ENCODE measurements around the gene DDX43. TPM values are rescaled to one million over a fixed set of nuclear protein-coding genes. Genes with fewer than 3 reads are reported as not detected.

Gene DDX43
- total and polyA plus RNA-seq, 10 of the 15 experiments (the other 5 are each of a cell fraction or from before 2014, with no cell fraction given) = 0.12 TPM; not detected in 9

- no peak for TF ChIP-seq ZNF687 (IDR thresholded peaks at IDR 0.05)
Measured at GRCh38 chr6:73349311-73349710, 45.3 kb upstream of the DDX43 start (continued).

GRCh38 chr6:73353636-73354593, 40.7 kb upstream of the DDX43 start, which contains the start of gene DPPA5:
Gene DPPA5 (minus strand): TSS chr6:73354276. CDS start chr6:73354225, 51 bp downstream.
- intact Hi-C loops (cut with micrococcal nuclease; ENCODE audit: unreplicated experiment) (no loop called here), in situ Hi-C loops (cut with MboI) (no loop called here)
- FAIRE-seq = no peak
- WGBS (ENCODE audit: insufficient coverage, insufficient replicate concordance, low lambda C conversion rate, missing lambda C conversion rate) = 78% methylated on average over 58 of the region's 59 CpGs
- Histone ChIP-seq H3K36me3 (ENCODE audit: control insufficient read depth in 2 of 2, insufficient read depth in 2 of 2, low read length in 1 of 2) (no peaks in the 10 kb centered on the region), H3K4me3 (no peak within 1 kb of the TSS), H3K9me3 (replicated peaks; ENCODE audit: control insufficient read depth, insufficient read depth, low read length) (no peaks in the 10 kb centered on the region), H3K4me2 (ENCODE audit: control insufficient read depth, insufficient read depth) (no peak within 1 kb of the TSS), H4K20me1 (ENCODE audit: control insufficient read depth, insufficient read depth) (no peaks in the 10 kb centered on the region), H3K9ac (ENCODE audit: control insufficient read depth, insufficient read depth, low read length) (no peak within 1 kb of the TSS), H3K27me3 (replicated peaks in 1 of 2; ENCODE audit: control insufficient read depth in 2 of 2, insufficient read depth in 2 of 2, low read length in 1 of 2) (no peaks in the 10 kb centered on the region; a peak in 1 of 4 replicates), H2AFZ (ENCODE audit: control insufficient read depth, low read depth, low read length) (no peak within 1 kb of the TSS), H3K79me2 (ENCODE audit: control insufficient read depth, insufficient read depth, low read length) (no peaks in the 10 kb centered on the region), H3K27ac (ENCODE audit: control insufficient read depth, insufficient read depth) (no peak within 1 kb of the TSS), H3K4me1 (ENCODE audit: control insufficient read depth, insufficient read depth, low read length) (no peaks in the 10 kb centered on the region)
- ChIA-PET POLR2A (no interaction called here), CTCF (no interaction called here), RAD21 (ENCODE audit: unreplicated experiment) (no interaction called here), SMC1A (ENCODE audit: uncharacterized antibody, unreplicated experiment) (no interaction called here)
- ATAC-seq = no peak
- DNase-seq (ENCODE audit: low read depth, low spot score) = no peak
- no TSS peak for BruUV-seq (replicated peaks)
- TF ChIP-seq NFXL1 (IDR thresholded peaks at IDR 0.05; ENCODE audit: borderline replicate concordance) (no peak), ZBTB11 (CRISPR knock-in tag; IDR thresholded peaks at IDR 0.05) (no peak), EP300 (IDR thresholded peaks at IDR 0.05; ENCODE audit: borderline replicate concordance in 1 of 2, control insufficient read depth in 1 of 2, low read depth in 2 of 2, low read length in 2 of 2) (no peak), TAF1 (IDR thresholded peaks at IDR 0.05; ENCODE audit: borderline replicate concordance, low read depth, low read length) (no peak)
